ENCODE data around the gene DMD. TPM values are rescaled to one million over a fixed set of nuclear protein-coding genes. Genes with fewer than 3 reads are reported as not detected.

The DMD gene
- total RNA-seq, 1 donor from 2014 or later, result 32.2 TPM

DNA sequence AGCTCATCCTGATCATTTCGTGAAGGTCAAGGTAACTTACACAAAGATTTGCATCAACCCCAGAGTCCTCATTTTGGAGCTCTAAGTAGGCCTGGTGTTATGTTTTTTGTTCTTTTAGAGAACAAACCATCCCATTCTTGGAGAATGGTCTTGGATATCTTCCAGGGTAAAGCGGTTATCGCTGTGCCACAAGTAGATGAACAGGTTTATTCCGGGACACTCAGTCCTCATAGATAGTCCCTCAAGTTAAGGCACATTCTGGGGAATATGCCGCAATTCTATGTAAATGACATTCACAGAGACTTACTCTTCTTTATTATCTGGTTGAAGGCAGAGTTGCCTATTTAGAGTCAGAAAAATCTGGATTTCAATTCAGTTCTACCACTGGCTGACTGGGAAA is 2044.5 kb downstream of the DMD start:
- ATAC-seq, result no peak

DNA sequence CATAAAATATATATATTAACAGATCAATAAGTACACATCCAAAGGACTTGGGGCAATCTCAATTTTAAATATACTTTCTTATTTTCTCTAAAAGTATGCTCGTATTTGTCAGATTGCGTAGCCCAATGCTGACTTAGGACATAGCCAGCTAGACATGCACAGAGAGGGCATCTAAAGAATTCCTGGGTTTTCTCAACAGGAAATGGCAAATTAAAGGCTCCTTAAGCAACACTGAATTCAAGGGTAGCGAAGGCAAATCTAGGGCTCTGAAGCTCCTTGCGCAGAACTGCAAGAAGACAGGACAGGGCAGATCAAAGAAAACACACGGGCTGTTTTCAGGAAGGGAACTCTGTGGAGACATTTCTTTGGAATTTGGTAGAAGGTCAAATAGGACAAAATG is 2044.9 kb downstream of the DMD start:
- no peak for DNase-seq (ENCODE audit: low spot score)
- no peak for ATAC-seq

More for the DNA sequence above, 2044.5 kb downstream of the DMD start:
- no peak for DNase-seq (ENCODE audit: low spot score)

DNA sequence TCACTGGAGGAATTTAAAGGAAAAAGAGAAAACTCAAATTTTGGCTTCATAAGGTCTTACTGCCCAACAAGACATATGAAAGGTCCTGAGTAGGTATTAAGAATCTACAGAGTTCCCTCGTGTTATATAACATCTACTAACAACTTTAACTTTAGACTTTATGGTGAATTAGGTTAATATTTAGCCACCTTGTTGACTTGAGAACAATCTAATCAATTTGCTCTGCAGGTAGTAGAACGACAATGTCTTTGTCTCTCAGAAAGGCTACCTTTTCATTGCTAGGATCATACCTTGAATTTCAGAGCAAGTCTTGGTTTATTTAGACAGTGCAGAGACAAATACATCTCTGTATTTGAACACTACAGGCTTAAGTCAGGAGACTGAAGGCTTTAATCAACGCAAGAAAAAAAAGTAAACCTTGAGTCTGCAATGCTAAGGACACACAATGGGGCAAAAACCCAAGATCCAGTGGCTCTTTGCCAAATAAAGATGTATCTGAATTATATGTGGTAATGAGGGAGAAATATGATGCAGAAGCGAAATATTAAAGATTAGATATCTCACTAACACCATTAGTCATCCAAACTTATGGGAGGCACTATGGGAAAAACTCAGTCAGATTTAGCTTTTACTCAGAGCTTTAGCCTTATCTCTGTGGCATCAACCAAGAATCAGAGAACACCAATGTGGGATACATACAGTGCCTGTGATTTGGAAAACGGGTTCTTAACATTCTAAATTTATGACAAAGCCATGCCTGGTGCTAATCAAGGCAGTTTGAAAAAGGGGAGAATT is 2045.9 kb downstream of the DMD start:
- no peak for DNase-seq (ENCODE audit: low spot score)
- ATAC-seq, result no peak

DNA sequence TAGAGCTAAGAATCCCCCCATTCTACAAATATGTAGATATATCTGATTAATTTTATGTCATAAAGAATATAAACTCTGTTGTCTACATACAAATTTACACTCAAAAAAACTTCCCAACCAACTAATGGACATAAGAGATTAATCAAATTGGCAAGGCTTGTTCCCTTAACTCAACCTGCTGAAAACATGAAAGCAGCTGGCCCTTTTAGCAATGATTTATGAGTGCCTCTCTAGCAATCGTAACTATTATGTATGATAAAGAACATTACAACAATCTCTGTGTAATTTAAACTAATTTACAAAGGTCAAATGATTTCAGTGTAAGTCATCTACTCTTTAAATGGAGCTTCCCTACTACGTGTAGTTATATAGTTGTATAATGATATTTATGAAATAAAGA is 2056.4 kb downstream of the DMD start:
- ATAC-seq (no peak), DNase-seq (ENCODE audit: low spot score) (no peak)

DNA sequence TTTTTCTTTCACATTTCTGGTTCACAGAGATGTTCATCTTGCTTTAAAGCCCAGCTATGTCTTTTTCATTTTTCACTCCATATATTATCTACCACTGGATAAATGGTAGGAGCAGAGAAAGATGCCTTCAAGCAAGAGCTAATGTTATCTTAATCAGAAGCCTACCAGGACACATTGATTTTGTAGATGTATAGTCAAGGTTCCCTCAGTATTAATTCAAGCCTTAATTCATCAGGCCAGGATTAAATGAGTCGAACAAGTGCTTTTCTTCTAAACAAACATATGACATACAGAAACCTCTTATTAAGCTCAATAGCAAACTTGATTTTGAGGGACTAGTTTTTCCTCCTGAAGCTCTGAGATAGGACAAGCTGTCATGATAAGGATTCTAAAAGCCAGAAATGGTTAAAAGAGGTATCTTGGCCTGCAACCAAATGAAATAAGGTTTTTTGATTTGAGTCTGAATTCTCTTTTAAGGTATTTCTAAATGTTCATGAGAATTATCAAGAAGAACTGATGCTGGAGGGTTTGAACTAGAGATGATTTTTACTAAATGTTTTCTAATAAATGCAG is 2057.8 kb downstream of the DMD start:
- no peak for ATAC-seq
- DNase-seq (ENCODE audit: low spot score), result no peak

DNA sequence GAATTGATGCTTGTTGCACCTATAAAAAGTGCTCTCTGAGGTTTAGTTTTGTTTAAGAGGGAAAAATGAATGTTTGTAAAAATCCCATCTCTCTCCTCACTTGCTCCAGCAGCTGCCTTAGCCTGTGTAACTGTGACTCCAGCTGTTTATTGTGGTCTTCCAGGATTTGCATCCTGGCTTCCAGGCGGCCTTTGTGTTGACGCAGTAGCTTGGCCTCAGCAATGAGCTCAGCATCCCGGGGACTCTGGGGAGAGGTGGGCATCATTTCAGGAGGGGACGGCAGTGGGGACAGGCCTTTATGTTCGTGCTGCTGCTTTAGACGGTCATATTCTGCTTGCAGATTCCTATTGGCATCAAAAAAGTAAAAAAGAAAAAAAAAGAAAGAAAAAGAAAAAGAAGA is 2064.2 kb downstream of the DMD start:
- no peak for DNase-seq (ENCODE audit: low spot score)
- ATAC-seq, result no peak

DNA sequence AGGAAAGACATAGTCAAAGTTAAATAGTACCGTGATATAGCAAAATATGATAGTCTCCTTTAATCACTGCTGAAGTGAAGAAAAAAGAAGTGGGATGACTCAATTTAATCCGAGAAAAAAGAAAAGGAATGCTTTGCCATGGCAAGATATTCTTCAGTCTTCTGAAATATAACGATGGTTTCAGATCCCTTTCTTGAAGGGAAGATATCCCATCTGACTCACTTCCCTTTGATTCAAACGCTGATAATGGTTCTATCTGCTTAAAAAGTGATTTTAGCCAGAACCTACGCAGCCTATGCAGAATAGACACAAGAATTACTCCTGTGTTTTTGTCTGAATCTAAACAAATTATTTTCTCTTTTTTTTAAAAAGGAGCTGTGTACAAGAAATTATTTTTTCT is 2071.4 kb downstream of the DMD start:
- ATAC-seq (no peak), DNase-seq (ENCODE audit: low spot score) (no peak)

DNA sequence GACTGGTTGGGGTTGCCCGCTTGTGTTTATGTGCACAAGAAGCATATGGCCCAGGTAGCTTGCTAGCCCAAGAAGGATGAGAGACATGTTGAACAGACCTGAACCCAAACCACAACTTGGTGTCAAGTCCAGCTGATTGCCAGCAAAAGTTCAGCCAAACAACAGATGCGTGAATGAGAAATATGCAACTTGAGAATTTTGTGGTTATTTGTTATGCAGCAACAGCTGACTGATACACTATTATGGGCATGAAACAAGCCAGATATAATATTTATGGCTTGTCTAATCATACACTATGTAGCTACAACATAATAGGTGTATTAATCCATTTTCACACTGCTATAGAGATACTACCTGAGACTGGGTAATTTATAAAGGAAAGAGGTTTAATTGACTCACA is 2073.2 kb downstream of the DMD start:
- DNase-seq (ENCODE audit: low spot score) (no peak), ATAC-seq (no peak)

DNA sequence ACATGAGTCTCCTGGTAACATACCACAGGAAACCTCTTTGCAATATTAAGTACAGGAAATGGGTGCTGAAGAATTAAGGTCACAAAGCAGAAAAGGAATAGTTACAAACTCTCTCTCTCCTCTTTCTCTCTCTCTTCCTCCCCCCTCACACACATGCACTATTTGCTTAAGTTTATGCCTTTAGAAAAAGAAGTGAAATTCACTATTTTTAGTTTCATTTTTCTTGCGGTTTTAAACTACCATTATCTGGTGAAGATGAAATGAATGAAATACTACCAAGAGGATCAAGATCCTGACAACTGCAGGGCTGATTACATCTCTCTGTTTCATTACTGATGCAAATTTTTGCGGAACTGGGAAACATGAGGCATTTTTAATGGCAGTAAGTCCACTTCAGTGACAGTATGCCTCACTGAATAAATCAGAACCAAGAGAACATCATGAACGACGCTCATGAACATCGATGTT is 2075.2 kb downstream of the DMD start:
- ATAC-seq (no peak), DNase-seq (ENCODE audit: low spot score) (no peak)

DNA sequence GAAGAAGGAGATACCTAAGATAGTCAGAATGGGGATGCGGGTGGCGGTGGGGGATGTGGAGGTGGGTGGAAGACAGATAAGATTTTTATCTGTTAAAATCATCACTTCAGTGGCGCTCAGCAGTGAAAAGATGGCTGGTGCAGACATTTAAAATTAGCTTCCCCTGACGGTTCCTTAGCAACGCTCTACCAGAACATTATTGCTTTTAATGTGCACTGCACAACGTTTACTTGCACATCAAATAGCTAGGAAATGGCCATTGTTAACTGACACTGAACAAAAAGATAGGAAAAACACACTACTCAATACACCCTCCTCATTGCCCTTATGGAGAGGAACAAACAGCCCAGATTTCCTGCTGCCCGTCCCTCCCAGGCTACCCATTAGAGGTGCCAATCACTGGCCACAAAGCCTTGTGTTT is 2078.5 kb downstream of the DMD start:
- DNase-seq (ENCODE audit: low spot score), result no peak
- ATAC-seq, result no peak

DNA sequence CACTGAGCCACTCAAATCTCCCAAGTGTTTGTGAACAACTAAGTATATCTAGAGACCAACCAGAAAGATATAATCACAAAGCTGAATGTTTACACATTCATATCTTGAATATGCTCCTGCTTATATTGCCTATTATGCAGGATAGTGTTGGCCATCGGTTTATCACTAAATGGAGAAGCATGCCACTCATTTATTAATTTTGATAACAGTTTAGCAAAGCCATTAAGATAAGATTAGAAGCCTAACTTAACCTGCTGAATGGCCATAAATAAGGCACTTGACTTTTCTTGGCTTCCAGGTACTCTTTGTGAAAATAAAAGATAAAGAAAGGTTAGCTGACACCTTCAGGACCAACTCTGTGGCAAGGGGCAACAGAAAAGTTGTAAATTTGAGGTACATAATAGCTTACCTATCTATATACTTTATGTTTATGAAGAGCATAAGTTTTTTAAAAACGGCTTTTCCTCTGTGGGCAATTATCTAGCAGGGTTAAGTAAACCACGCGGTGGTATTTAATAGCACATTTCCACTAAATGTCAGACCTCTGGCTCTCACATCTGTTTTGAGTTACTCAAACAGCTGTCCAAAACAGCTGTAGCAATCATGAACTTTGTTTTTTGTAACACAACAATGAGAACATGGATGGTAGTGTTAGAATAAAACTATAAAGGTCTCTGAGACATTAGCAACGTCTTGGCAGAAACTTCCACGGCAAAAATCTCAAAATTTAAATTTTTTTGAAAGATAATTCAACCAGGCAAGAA is 2080.7 kb downstream of the DMD start:
- ATAC-seq (no peak), DNase-seq (ENCODE audit: low spot score) (no peak)

DNA sequence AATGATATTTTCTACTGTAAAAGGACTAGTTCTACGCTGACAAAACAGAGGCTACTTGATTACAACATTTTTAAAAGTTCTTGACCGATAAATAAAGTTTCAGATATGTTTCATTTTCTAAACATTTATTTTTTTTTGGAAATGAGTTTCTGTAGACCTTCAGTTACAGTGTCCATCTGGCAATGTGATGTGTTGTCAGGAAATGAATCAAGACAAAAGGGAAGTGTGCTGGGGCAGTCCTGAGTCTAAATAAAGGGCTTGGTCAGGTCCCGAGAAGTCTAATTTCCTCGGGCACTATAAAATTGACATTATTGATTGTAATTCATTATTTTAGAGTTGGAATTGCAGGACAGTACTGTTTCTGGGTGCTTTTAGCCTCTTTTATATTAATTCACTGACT is 2082.5 kb downstream of the DMD start:
- ATAC-seq, result no peak

DNA sequence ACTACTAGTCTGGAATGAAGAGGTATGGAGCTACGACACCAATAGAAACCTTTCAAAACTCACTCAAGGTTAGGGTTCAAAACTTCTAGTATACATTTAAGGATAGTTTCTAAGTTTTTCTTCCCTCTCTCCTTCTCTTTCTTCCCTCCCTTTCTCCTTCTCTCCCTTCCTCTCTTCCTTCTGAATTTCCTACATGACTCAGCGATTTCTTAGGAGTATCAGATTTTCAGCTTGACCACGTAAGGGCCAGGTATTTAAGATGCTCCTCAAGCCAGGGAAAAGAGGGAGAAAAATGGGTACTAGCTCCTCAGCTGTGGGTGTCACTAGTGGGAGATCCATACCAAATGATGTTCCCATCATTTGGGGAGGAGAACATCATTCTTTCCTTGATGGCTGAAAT is 2083.6 kb downstream of the DMD start:
- no peak for DNase-seq (ENCODE audit: low spot score)
- ATAC-seq, result no peak

More for the DNA sequence above, 2082.5 kb downstream of the DMD start:
- no peak for DNase-seq (ENCODE audit: low spot score)

DNA sequence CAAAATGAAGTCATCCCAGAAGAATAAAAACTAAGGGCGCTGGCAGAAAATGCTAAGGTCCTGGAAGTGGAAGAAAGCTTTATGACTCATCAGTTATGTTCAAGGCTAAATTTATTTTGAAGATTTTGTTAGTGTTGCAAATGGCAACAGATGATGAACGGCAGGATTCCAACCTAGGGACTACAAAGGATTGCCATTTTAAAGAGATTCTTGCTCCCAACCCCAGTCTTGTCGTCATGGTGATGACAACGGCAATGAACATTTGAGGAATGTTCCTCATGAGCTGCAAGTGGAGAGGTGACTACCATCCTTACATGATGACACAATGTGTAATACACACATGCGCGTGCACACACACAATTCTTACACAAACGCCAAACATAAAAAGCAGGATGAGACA is 2085.1 kb downstream of the DMD start:
- ATAC-seq, result no peak
- no peak for DNase-seq (ENCODE audit: low spot score)

DNA sequence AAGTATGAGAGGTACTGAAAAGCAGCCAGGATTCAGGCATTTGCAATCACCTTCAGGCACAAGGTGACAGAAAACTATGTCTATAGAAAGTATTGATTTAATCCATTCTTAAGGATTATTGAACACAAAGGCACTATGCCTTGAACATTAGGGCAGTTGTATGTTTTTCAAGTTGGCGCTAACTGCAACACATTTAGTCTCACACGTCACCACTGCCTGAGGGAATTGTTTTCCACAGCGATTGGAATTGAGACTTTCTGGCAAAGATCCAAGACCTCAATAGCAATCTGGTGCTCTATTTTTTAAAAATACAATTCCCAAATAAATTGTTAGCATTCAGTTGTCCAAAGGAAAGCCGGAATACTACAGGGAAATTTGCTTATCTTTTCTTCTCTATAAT is 2086.8 kb downstream of the DMD start:
- ATAC-seq (no peak), DNase-seq (ENCODE audit: low spot score) (no peak)

DNA sequence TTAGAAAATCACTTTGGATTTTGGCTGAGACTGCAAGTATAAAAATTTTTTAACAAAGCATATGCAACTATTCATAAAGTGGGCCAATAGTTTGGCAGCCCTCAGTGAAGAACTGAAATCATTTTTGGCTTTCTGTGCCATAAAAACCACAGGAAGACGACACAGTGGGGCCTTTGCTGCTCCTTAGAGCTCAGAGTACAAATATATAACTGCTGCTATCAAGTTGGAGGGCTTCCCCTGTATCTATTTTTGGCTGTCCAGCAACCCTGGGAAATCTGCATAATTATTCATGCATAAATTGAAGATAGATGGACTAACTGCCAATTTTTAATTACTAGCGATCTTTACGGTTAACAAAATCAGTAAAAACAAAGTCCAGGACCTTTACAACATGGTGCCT is 2088.0 kb downstream of the DMD start:
- ATAC-seq (no peak), DNase-seq (ENCODE audit: low spot score) (no peak)

DNA sequence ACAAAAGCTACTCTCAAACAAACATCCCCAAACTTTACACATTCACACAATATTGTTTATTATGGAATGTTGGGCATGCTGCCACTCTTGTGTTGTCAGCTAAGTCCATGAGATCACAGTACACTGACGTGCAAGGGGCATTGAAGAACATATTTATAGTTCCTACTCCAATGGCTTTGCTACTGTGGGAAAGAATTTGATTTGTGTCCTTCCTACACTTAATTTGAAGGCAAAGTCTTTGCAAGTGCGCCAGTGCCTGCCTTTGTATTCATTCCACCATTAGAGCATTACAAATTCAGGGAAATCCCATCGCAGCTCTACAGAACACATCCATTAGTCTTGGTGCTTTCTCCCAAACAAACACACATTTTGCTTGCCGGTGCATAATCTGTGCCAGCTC is 2094.1 kb downstream of the DMD start:
- DNase-seq (ENCODE audit: low spot score) (no peak), ATAC-seq (peak; percentile 13)

DNA sequence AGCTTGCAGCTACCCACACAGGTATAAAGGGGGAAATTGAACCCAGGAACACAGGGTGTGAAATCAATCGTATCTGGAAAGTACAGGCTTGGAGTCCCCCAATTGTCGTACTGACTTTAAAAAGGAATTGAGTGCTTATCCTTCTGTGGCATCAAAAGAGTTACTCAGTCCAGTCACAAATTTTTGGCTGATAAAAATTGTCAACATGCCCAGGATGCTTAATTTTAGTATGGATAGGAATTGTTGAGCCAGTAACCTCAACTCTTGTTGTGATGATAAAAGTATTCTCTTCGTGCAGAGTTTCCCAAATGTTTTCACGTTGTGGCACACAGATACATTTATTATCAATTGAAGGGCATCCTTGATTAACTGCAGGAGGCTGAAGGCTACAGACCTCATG is 2096.0 kb downstream of the DMD start:
- no peak for ATAC-seq

DNA sequence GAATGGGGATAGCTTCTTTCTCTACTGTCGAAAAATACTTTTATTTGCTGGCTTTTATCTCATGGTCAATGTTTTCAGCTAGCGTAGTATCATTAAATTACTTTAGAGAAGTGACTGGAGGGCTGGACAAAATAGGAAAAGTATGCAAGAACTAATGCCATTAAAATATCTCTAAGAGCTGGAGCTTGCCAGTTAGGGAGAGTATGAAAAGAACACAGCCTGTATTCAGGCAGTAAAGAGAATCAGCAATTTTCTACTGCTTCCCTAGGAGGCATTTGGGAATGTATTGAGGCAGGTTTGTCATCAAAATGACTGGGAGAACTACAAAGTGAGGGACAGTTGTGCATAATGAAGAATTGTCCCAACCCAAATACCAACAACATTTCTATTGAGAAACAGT is 2096.5 kb downstream of the DMD start:
- ATAC-seq (no peak), DNase-seq (ENCODE audit: low spot score) (no peak)

More for the DNA sequence above, 2096.0 kb downstream of the DMD start:
- no peak for DNase-seq (ENCODE audit: low spot score)

DNA sequence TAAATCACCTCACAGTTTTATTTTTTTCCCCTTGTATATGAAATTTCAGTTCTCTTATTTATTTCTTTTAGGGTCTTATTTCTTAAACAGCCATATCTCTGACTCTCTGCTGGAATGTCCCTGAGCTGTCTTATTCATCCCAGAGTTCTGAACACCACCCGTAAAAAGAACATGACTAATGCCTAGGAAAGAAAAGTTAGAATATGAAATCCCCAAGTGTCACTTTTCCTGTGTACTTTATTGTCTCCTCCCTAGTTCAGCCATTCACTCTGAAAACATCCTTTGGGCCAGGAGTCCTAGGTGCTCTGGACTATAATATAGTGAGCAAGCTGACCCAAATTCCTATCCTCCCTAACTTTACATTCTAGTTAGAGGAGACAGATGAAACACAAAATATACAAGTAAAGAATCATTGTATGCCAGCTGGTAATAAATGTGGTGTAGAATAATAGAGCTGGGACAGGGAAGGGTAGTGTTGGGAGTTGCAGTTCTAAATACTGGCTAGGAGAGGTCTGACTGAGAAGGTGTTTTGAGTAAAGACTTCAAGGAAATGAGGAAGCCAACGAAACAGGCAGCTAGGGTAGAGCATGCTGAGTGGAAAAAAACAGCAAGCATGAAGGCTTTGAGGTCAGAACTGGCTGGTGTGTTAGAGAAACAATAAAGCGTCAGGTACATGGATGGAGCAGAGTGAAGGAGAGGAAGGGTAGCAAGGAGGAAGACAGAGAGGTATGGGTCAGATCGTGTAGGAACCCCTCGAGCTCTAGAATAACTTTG is 2098.9 kb downstream of the DMD start:
- DNase-seq (ENCODE audit: low spot score) (no peak), ATAC-seq (no peak)

DNA sequence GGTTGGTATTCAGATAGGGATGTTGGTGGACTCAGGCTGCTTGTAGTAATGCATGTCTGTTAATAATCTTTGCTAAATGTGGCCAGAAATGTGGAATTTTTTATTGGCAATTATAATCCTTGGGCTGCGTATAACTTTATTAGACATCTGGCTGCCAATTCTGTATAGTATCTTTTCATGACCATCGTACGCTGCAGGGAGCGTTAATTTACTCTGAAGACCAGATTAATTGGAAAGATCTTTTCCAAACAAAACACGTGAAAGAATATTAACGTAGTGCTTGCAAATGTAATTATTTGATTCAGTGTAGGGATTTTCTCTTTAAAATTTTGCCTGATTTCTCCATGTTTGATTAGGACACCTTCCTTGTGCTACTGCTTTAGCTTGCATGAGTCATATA is 2100.7 kb downstream of the DMD start:
- no peak for DNase-seq (ENCODE audit: low spot score)
- no peak for ATAC-seq

Data from left lobe of liver (tissue), 2 donors.